ENCODE measurements around the gene NFKBIE. TPM values are rescaled to one million over a fixed set of nuclear protein-coding genes. Genes with fewer than 3 reads are reported as not detected.

NFKBIE gene
- total RNA-seq, 1 experiment from 2014 or later = 32.7 TPM

DNA sequence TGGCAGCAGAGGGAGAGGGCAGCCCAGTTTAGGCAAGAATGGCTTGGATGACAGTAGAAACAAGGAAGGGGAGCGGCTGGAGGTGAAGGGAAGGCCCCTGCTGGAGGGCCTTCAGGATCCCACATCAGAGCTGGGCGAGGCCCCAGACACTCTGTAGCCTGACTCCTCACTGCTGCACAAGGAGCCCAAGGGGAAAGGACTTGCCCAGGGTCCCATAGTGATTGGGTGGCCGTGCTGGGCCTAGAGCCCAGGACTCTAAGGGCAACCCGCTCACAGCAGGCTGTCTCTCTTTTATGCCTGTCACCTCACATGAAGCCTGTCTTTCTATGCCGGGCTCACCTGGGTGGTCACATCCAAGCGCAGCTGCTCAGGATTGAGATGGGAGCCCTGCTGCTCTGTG is 38.5 kb upstream of the NFKBIE start:
- H3K36me3 Mint-ChIP-seq (ENCODE audit: insufficient read depth, unreplicated experiment) = peaks cover 40% of the 10 kb centered on the region
- no peak overlapping the region for H3K27ac Mint-ChIP-seq (ENCODE audit: unreplicated experiment)
- BruUV-seq (replicated peaks) = no TSS peak
- TF ChIP-seq, protein P1, sequence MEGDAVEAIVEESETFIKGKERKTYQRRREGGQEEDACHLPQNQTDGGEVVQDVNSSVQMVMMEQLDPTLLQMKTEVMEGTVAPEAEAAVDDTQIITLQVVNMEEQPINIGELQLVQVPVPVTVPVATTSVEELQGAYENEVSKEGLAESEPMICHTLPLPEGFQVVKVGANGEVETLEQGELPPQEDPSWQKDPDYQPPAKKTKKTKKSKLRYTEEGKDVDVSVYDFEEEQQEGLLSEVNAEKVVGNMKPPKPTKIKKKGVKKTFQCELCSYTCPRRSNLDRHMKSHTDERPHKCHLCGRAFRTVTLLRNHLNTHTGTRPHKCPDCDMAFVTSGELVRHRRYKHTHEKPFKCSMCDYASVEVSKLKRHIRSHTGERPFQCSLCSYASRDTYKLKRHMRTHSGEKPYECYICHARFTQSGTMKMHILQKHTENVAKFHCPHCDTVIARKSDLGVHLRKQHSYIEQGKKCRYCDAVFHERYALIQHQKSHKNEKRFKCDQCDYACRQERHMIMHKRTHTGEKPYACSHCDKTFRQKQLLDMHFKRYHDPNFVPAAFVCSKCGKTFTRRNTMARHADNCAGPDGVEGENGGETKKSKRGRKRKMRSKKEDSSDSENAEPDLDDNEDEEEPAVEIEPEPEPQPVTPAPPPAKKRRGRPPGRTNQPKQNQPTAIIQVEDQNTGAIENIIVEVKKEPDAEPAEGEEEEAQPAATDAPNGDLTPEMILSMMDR (IDR thresholded peaks at IDR 0.05; ENCODE audit: unreplicated experiment) = no peak
- H3K4me1 Mint-ChIP-seq (ENCODE audit: low read depth, unreplicated experiment) = no peaks in the 10 kb centered on the region
- CTCF ChIA-PET = interaction anchor here (1.8 to 3.9 kb wide), 2 partner anchors 9 to 36 kb away, joined by 8 to 25 read pairs; partner anchors contain the start of gene AARS2
- intact Hi-C loops (cut with micrococcal nuclease; ENCODE audit: unreplicated experiment) = loop anchor here (2.0 kb wide), 1 partner anchor 35 kb away; no protein-coding TSS in a partner anchor
- H3K27me3 Mint-ChIP-seq (ENCODE audit: unreplicated experiment) = peaks cover 9% of the 10 kb centered on the region
- no peaks in the 10 kb centered on the region for H3K9me3 Mint-ChIP-seq (ENCODE audit: low read depth, unreplicated experiment)
- H3K4me3 Mint-ChIP-seq (ENCODE audit: low read depth, unreplicated experiment) = no peak overlapping the region
- no peak for DNase-seq

DNA sequence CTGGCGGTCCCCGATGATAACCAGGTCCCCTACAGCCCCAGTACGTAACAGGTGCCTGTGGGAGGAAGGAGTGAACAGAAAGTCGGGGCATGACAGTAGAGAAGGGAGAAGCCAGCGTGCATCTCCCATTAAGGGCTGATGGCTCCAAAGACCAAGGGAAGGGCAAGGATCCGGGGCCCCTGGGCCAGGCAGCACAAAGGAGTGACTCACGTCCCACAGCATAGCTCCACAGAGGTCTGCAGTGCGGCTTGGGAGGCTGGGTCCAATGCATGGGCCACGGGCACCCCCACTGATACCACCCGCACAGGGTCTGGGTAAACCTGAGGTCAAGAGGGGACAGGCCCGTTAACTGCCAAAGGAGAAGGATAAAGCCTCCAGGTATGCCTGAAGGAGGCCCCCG is 37.5 kb upstream of the NFKBIE start:
- H3K27me3 Mint-ChIP-seq (ENCODE audit: unreplicated experiment) = peaks cover 19% of the 10 kb centered on the region
- H3K4me1 Mint-ChIP-seq (ENCODE audit: low read depth, unreplicated experiment) = no peaks in the 10 kb centered on the region
- H3K36me3 Mint-ChIP-seq (ENCODE audit: insufficient read depth, unreplicated experiment) = peaks cover 42% of the 10 kb centered on the region
- no peak overlapping the region for H3K27ac Mint-ChIP-seq (ENCODE audit: unreplicated experiment)
- TF ChIP-seq, protein P1 (IDR thresholded peaks at IDR 0.05; ENCODE audit: unreplicated experiment) = no peak
- no peak overlapping the region for H3K4me3 Mint-ChIP-seq (ENCODE audit: low read depth, unreplicated experiment)
- DNase-seq = no peak
- no peaks in the 10 kb centered on the region for H3K9me3 Mint-ChIP-seq (ENCODE audit: low read depth, unreplicated experiment)
- BruUV-seq (replicated peaks) = no TSS peak
- CTCF ChIA-PET = interaction anchor here (1.7 to 3.9 kb wide), 2 partner anchors 10 to 35 kb away, joined by 5 to 25 read pairs; partner anchors contain the start of gene AARS2
- intact Hi-C loops (cut with micrococcal nuclease; ENCODE audit: unreplicated experiment) = no loop called here

DNA sequence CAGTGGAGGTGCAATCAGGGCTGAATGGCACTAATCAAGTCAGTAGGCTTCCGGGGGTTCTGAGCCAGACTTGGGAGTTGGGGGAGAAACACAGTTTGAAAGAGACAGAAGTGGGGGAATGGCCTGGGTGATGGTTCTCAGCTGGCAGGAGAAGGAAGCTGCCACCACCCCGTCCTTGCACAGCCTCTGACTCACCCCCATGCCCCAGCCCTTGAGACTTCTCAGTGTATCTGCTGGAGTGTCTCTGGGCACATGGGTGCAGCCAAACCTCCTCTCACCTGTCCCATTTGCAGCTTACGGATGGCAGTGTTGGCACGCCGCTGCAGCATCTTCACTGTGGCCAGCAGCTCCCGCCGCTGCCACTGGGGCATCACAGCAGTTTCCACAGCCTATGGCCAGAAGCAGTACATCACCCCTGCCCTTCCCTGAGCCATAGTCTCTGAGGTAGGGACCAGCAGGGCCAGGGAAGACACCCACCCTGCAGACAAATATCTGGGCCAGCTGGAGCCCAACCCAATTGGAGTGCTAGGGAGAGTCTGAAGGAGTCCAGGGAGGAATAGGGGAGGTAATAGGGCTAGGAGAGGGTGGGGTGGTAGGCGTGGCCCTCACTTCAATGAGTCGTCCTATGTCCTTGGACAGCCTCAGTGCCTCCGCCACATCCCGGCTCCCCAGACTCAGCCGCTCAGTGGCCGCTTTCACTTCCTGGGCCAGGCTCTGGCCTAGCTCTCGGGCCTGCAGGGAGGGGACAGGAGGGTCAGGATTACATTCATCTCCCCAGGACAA is 36.6 kb upstream of the NFKBIE start:
- DNase-seq = no peak
- CTCF ChIA-PET = interaction anchor here (1.5 to 1.7 kb wide), 2 partner anchors 11 to 13 kb away, joined by 3 to 5 read pairs; partner anchors contain the start of gene AARS2
- no peak overlapping the region for H3K4me3 Mint-ChIP-seq (ENCODE audit: low read depth, unreplicated experiment)
- no peaks in the 10 kb centered on the region for H3K9me3 Mint-ChIP-seq (ENCODE audit: low read depth, unreplicated experiment)
- no peak overlapping the region for H3K27ac Mint-ChIP-seq (ENCODE audit: unreplicated experiment)
- H3K36me3 Mint-ChIP-seq (ENCODE audit: insufficient read depth, unreplicated experiment) = peaks cover 49% of the 10 kb centered on the region
- no TSS peak for BruUV-seq (replicated peaks)
- peaks cover 28% of the 10 kb centered on the region for H3K27me3 Mint-ChIP-seq (ENCODE audit: unreplicated experiment)
- H3K4me1 Mint-ChIP-seq (ENCODE audit: low read depth, unreplicated experiment) = no peaks in the 10 kb centered on the region
- intact Hi-C loops (cut with micrococcal nuclease; ENCODE audit: unreplicated experiment) = no loop called here
- TF ChIP-seq, protein P1 (IDR thresholded peaks at IDR 0.05; ENCODE audit: unreplicated experiment) = no peak

DNA sequence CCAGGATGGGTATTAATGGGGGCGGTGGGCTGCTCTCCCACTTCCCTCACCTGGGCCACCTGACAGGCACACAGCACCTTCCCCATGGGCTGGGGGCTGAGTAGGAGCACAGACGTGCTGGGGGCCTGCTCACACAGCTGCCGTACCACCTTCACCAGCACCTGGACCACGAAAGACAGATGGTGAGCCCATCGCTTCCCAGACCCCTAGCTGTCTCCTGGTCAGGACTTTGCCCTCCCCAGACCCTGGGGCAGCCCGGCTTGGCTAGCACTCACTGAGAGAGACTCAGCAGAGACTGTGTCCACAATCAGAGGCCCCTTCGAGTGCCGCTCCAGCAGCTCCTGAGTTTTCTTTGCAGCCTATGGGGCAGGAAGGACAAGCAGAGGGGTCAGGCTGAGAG is 35.8 kb upstream of the NFKBIE start:
- Mint-ChIP-seq H3K27ac (ENCODE audit: unreplicated experiment) (no peak overlapping the region), H3K4me3 (ENCODE audit: low read depth, unreplicated experiment) (no peak overlapping the region), H3K9me3 (ENCODE audit: low read depth, unreplicated experiment) (no peaks in the 10 kb centered on the region), H3K4me1 (ENCODE audit: low read depth, unreplicated experiment) (no peaks in the 10 kb centered on the region), H3K36me3 (ENCODE audit: insufficient read depth, unreplicated experiment) (peaks cover 53% of the 10 kb centered on the region), H3K27me3 (ENCODE audit: unreplicated experiment) (peaks cover 36% of the 10 kb centered on the region)
- BruUV-seq (replicated peaks) = no TSS peak
- CTCF ChIA-PET = interaction anchor here (1.5 kb wide), 1 partner anchor 12 kb away, joined by 3 read pairs; no protein-coding TSS in a partner anchor
- DNase-seq = no peak
- intact Hi-C loops (cut with micrococcal nuclease; ENCODE audit: unreplicated experiment) = no loop called here
- TF ChIP-seq, protein P1 (IDR thresholded peaks at IDR 0.05; ENCODE audit: unreplicated experiment) = no peak
